GM19328 (cell line): ENCODE data around the gene MAD1L1.

ENCODE experiments used
- ATAC-seq: cut with Tn5 transposase; IDR thresholded peaks from one replicate; pipeline ENCODE4 v1.9.1; 2021; ENCODE audit warnings: mild to moderate bottlenecking, moderate library complexity; ENCODE audit not compliant: unreplicated experiment

MAD1L1 gene

DNA sequence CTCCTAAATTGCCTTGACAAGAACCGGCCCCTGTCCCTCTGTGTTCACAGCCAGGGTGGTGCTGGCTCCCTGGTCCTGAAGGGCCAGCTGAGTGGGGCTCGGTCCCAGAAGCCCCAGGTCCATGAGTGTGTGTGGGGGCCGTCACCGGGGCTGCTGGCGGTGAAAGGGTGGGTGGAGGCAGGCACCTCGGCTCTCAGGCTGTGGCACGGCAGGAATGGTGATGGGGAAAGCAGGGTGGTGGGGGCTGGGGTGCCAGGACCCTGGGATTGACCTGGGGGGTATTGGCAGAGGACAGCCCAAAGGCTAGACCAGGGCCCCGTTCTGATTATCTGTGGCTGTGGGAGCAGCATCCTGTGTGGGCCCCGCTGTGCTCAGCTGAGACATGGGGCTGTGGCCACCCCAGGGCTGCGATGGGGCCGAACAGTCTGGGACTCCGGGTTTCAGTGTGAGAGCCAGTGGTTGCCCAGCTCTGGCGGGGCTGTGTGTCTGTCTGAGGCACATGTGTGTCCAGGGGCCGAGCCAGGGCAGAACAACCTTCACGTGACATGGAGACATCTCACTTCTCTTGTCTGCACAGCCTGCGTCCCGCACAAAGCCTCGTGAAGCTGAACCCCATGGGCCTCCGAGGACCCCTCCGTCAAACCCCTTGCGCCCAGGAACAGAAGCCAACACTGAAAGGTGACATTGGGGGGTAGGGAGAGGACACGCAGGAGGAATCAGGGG is 418.5 kb downstream of the MAD1L1 start:
- ATAC-seq, result no peak

DNA sequence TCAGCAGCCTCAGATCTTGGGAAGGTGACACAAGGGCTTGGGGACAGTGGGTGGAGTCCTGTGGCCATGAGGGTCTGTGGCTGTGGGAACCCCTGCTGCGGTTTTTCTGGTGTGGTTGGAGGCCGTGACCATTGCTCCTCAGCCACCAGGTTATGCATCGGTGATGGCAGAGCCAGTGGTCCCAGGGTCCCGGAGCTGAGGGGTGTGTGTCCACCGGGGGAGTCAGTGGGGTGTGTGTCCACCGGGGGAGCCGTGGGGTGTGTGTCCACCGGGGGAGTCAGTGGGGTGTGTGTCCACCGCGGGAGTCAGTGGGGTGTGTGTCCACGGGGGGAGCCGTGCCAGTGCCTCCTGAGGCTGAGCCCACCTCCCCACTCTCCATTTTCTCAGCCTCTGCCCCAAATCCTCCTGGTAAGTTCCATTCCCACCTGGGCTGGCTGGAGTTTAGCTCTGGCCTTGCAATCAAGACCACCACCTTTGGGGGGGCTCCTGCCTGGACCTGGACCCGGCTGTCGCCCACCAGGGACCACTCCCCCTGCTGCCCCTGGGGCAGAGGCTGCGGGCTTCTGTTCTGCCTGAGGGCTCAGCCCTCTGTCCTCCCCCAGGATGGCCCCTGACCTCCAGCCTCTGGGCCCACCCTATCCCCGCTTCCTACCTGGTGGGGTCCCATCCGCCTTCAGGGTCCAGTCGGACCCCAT is 419.2 kb downstream of the MAD1L1 start:
- ATAC-seq, result no peak

DNA sequence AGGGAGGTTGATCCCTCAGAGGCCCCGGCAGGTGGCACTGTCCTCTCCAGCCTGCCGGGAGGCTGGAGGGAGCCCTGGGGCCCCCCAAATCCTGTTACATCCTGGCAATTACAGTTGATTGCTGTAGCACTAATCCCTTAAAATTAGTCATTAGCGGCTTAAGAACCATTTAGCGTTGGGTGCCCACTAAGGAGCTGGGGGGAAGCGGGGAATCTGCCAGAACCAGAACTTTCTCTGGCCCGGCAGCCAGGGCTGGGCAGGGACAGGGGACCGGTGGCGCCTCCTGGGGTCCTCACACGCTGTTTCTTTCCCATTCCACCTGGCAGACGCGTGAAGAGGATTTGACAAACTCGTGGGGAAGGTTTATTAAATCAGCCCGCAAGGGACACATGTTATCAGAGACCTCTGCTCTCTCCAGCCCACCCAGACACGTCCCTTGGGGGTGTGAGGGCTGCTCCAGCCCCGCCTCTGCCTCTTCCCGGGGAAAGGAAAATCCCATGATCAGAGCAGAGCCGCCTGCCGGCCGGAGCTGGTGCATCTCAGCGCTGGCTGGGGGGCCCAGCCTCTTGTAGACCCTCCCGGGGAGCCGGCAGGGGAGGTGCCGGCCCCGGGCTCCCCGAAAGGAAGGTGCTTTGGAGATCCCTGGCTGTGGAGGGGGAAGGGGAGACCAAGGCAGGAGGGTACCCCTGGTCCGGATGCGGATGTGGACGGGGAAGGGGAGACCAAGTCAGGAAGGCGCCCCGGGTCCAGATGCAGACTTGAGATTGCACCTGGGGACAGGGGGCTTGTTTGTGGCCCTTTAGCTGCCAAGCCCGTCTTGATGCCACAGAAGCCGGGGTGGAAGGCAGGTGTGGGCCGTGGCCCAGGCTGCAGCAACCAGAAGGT is 420.0 kb downstream of the MAD1L1 start:
- no peak for ATAC-seq

DNA sequence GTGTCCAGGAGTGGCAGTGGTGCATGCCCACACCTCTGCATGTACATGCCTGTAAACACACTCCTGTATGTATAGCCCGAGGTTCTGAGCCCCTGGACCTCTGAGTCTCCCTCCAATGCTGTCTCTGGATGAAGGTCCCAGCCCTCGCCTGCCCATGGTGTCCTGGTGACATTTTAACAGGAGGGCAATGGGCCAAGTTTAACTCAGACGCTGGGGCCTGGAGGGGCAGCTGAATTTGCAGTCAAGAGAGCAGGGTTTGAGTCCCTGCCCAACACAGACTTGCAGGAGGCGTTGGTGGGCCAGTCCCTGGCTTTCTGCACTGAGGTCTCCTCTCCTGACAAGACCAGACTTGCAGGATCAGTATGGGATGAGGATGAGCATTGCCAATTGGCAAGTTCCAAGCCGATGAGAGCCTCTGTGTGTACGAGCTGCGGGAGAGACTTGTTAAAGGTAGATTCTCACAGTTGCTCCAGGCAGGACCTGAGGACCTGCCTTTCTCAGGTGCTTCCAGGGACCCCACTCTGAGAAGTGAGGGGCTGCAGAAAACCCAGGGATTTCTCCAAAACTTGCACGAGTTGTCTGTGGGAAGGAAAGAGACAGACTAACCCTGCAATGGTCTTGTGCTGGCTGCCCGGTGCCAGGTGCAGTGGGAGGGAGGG is 420.8 kb downstream of the MAD1L1 start:
- ATAC-seq, result no peak

DNA sequence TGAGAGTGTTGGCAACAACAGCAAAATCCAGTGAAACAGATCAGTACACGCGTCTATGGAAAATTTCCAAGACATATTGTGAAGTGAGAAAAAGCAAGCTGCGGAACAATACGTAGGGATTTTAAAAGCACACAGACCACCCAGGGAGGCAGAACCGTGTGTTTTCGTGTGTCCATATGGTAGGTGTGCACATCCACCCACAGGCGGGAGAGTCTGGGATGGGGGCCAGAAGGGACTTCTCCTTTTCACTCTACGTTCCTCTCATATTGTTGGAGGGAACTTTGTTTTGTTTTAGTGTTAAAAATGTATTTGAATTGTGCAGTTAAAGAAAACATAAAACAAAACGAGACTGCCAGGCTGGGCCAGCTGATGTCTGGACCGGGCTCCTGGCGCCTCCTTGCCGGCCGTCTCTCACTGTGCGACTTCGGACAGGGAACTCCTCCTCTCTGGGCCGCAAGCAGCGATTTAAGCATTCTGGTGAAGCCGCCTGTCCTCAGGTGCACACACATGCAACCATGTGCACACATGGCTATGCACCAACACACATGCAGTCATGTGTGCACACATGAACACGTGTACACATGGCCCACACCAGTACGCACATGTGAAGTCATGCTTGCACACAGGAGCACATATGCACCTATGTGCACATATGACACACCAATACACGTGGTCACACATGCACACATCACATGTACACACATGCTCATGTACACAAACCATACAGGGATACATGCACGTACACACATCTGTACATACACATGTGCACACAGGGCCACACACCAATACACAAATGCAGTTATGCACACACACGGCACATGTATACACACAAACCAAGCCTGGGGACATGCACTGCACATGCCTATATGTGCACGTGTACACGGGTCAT is 421.5 kb downstream of the MAD1L1 start:
- ATAC-seq, result no peak

DNA sequence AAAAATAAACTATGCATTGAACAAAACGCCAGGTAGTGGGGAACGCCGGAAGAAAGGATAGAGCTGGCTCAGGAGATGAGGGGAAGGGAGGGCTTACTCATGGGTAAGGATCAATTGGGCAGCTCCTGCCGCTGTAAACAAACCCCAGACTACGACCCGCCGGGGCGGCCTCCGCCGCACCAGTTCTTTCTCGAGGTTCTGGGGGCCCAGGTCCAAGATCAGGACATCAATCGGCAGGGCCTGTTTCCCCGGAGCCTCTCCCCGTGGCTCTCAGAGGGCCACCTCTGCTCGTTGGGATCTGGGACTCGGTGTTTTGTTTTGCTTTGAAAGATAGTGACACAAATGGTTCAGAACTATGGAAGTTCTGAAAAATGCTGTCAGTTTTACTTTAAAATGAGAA is 422.2 kb downstream of the MAD1L1 start:
- no peak for ATAC-seq

DNA sequence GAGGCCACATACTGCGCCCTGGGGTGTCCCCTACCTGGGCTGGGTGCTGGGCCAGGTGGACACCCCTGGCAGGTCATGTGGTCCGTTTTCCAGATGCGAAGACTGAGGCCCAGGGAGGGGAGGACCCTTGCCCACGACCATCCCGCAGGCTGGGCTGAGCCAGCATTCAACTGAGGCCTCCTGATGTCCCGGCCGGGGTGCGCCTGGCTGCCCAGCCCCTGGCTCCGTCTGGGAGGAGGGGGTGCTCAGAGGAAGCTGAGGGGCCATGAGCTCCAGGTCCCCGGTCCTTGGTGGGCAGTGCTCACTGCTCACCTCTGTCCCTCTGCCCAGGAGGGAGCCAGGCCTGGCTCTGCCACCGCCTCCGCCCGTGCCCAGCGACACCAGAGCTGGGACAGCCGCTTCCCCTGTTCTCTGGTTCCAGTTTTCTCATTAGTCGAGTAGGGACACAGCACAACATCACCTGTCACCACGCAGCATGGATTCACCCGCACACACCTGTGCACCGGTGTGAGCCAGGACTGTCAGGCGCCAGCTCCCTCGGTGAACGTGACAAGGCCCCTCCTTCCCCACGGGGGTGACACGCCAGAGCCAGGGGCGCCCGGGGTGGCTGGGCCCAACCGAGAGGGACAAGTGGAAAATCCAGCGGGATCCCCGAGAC is 423.0 kb downstream of the MAD1L1 start:
- no peak for ATAC-seq

DNA sequence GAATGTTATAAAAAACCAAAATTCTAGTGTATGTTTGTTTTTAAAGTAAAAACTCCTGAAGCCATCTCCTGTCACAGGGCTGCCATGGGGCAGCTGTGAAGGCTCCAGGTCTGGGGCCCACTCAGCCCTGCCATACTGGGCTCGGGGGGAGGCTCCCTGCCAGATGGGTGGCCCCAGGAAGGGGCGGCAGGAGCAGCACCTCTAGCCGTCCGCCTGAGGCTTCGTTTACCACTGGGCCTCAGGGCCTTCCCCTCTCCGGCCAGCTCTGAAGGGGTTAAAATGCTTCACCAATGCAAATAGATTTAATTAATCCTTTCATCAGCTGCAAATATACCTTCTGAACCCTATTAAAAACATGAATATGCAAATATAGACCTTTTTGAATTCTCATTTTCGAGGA is 423.7 kb downstream of the MAD1L1 start:
- no peak for ATAC-seq

DNA sequence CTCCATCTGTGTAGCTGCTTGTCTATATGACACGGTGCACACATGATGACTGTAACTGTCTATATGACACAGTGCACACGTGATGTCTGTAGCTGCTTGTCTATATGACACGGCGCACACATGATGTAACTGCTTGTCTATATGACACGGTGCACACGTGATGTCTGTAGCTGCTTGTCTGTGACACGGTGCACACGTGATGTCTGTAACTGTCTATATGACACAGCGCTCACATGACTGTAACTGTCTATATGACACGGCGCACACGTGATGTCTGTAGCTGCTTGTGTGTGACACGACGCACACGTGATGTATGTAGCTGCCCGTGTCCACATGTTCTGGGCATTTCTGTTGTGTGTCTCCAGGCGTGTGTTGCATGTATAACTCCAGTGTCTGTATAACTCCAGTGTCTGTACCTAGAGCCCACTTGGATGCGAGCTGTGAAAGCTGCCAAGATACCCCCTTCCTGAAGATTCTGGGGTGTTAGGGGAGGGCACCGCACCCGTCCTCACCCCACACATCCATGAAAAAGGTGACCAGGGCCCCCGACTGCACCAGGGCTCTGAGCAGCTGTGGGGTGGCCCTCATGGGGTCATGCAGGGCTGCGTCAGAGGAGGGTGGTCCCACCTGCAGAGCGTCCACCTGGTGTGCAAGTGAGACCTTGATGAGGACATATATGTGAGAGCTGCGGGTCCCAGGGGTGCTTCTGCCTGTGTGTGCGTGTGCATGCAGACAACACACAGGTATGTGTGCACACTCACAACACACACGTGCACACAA is 424.7 kb downstream of the MAD1L1 start:
- no peak for ATAC-seq

DNA sequence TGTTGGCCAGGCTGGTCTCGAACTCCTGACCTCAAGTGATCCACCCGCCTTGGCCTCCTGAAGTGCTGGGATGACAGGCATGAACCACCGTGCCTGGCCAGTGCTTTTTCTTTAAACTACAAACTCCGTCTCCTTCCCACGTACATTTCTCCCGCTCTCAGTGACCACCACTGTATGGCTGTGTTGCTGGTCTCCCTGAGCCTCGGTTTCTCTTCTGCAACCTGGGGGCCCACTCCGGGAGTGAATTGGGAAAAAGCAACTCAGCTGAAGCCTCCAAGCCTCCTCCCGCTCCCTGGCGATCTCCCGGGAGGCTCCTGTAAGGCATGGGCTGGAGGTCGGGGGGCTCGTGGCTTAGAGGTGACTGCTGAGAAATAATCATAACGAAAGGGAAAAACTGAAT is 426.4 kb downstream of the MAD1L1 start:
- ATAC-seq, result no peak

DNA sequence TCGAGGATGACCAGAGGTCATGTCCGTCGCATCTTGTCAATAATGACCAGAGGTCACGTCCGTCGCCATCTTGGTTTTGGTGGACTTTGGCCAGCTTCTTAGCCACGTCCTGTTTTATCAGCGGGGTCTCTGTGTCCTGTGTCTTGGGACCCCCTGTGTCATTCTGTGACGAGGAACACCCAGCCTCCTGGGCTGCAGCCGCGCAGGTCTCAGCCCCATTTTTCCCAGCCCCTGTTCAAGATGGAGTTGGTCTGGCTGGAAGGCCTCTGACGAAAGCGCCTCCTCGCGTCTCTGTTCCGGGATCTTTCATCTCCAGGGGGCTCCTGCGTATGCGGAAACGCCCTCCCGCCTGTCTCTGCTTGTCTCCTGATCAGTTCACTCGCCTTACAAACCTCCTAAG is 428.4 kb downstream of the MAD1L1 start:
- ATAC-seq, result no peak

DNA sequence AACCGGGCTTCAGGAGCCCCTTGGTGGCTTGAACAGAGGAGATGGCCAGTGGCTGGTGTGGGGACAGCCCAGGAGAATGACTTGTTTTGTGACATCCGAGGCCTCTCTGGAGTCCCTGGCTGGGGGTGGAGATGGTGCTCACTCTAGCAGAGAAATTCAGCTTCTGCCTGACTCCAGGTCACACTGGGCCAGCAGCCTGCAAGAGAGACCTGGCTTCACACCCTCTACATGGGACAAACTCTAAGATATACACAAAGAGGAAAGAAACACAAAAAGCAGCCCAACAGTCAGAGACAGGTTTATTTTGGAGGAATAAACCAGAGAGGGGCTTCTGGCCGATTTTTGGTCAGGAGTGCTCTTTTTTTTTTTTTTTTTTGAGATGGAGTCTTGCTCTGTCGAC is 429.8 kb downstream of the MAD1L1 start:
- no peak for ATAC-seq

DNA sequence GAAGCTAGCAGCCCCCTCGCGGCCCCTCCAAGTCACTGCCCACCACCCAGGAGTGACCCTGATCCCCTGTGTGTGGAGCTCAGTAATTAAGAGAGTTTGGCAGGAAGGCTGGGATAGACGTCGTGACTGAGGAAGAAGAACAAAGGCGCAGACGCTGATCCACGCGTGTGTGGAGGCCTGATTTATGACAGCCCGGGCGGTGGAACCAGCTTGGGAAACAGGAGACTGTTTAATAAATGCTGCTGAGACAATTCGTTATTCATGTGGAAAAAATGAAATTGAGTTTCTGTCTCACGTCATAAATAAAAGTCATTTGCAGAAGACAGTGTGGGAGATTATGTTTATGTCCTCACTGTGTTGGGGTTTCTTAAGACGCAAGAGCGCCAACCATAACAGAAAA is 431.8 kb downstream of the MAD1L1 start:
- ATAC-seq, result no peak

DNA sequence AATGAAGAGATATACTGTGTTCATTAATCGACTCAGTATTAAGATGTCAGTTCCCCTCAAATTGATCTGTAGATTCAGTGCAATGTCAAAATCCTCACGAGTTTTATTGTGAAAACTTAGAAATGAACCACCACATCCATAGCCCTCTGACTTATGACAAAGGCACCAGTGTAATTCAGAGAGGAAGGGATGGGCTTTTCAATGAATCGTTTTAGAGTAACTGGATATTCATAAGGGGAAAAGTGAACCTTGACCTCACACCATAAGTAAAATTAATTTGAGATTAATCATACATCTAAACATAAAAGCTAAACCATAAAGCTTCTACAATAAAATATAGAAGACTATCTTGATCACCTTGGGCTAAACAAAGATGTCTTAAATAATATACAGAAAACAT is 434.6 kb downstream of the MAD1L1 start:
- ATAC-seq, result no peak

DNA sequence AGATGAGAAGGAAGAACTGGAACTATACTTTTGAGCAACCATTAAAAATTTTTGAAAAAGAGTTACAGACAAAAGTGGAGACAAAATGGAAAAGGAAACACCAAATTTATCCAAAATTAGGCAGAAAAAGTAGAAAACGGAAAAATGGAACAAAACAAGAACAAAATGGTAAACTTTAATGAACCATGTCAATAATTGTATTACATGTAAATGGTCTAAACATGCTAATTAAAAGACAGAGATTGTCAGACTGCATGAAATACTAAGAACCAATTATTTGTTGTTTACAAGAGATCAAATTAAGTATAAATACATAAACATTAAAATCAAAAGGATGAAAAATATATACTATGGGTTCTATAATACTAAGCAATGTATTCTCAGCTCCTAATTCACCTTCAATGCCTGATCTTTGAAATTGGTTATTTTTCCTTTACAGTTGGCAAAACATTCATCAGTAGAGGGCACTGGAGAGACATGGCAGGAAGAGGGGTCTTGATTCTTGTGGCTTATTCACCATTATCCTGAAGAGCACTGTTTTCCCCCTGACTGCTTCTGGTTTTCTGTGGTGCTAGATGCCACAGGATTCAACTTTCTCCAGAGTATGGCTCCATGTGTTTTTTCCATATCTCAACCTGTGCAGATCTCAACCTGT is 437.7 kb downstream of the MAD1L1 start:
- no peak for ATAC-seq

DNA sequence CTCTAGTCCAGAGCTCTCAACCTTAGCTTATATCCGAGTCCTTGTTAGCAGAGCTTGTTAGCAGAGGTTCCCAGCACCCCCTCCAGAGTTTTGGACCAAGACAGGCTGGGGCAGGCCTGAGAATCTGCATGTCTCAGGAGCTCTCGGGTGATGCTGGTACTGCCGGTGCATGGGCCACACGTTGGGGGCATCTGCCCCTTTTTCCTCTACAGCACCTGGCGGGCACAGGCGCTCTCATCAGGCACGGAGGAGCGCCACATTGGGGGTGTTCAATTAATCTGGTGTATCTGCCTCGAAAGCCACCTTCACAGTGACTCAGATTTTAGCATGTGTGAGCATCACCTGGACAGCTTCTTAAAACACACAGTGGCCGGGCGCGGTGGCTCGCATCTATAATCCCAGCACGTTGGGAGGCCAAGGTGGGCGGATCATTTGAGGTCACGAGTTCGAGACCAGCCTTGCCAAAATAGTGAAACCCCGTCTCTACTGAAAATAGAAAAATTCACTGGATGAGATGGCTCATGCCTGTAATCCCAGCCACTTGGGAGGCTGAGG is 445.0 kb downstream of the MAD1L1 start:
- no peak for ATAC-seq

DNA sequence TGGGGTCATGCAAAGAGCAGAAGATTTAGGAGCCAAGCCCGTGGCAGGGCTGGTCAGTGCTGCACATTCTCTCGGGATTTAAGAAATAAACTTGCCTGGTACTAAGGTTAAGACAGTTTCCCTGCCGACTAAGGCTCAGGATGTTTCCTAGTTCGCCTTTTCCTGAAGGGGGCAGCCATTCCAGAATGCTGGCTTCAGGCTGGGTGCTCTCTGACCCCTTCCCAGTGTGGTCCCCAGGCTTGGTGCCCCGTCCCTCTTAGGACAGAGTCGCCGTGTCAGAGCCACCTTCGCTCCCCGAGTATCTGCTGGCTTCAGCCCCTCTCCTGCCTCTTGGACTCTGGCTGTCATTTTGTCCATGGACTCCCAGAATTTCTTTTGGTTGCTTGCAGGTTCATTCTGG is 445.5 kb downstream of the MAD1L1 start:
- ATAC-seq, result no peak

DNA sequence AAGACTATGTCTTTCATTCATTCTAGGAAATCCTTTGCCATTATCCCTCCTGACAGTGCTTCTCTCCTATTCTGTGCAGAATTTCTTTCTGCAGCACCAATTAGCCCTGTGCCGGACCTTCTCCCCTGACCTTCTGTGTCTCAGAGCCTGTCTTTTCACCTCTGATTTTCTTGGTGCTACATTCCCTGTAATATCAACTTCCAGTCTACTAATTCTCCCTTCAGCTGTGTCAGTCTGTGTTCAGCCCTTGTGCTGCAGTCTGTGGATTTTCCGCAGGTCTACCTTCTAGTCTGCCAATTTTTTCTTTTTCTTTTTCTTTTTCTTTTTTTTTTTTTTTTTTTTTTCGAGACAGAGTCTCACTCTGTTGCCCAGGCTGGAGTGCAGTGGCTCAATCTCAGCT is 446.9 kb downstream of the MAD1L1 start:
- no peak for ATAC-seq
